GM19438 (cell line): Measurements from ENCODE around the gene KLHL25.

Experiments
- ATAC-seq: cut with Tn5 transposase; IDR thresholded peaks from one replicate; pipeline ENCODE4 v1.9.1; 2021; ENCODE audit warnings: low read depth; ENCODE audit not compliant: unreplicated experiment

Gene KLHL25

DNA sequence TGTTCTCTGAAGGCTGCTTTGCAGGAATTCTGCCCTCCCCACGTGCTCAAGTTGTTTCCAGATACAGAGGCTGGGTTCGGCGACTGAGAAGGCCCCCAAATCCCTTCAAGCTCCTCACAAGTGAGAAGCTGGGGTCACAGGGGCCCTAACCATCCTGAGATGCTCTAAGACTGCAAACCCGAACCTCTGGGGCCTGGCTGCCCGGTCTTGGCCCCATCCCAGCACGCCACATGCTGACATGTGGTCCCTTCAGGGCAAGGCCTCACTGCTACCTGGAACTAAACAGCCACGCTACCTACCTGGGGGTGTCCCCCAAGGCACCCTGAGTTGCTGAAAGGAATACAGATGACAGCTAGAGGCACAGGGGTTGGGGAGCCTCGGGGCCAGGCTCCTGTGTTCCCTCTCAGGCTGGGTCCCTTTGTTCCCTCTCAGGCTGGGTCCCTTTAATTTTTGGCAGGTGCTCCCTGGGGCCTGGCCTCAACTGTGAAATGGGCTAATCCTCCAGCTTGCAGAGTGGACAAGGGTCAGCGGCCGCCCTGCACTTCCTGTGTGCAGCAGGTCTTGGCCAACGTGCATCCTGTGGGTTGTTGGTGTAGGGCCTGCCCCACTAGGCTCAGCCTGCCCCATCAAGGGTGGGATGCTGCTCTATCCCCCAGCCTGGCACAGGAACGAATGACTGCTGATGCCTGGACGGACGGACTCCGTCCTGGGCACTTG lies 32.5 kb downstream of the KLHL25 start:
- ATAC-seq: no peak

DNA sequence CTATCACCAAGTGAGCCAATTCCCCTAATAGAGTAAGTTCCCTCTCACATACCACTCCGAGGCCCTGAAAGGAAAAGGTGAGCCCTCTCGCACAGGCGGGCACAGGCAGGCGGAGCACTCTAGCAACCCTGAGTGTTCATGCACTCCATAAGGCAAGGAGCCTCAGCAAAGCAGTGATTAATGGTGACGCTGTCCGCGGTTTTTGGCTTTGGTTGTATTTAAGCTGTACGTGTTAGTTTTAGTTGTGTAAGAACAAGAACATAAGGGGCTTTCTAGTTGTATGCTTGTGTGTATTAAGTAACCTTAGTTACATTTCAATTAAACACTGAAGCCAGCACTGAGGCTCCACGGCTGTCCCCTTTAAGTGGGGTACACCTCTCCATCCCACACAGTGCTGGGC lies 33.1 kb downstream of the KLHL25 start:
- no peak for ATAC-seq

DNA sequence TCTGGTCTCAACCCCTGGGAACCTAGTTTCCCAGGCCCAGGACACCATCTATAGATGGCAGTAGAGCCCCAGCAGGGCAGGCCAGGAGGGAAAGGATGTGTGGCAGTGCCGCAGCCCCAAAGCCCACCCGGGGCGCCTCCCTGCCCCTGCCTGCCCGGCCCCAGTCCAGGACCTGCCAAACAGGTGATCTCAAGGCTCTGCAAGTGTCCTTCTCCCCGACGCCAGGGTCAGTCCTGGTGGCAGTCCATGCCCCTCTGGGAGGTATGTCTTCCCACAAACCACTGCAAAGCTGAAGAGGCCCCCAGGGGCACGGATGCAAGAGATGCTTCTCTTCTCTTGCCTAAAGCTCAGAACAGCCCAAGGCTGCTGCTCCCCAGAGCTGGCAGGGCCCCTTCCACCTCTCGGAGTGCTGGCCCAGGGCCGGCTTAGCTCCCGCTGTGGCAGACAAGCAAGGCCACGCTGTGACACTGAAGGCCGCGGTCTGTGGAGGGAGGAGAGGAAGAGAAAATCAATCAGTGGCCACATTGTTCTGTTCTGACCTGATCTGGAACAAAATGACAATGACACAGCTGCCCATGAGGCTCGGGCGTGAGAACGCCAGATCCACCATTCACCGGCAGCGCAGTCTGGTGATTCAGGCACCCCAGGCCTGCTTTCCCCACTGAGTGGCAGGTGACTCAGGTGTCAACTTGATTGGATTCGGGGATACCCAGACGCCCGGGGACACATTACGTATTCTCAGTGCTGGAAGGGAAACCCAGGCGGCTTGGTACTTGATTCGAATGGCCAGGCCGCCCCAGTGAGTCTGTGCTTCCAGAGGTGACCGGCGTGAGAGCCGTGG lies 34.0 kb downstream of the KLHL25 start:
- ATAC-seq: no peak

DNA sequence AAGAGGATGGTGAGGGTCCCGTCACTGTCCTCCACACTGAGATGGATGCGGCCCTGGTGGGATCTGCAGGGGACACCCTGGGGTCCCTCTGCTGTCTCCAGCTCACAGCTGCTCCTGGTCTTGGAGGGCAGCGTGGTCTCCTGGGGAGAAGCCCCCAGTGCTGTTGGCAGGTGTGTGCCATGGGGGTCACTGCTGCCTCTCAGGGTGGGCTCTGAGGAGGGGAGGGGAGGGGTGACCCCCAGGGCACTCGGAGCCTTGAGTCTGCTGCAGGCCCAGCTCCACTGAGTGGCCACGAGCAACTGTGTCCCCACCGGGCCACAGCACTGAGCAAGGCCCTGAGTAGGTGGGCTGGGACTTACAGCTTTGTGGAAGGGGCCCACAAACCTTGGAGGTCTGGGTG lies 34.7 kb downstream of the KLHL25 start:
- no peak for ATAC-seq

DNA sequence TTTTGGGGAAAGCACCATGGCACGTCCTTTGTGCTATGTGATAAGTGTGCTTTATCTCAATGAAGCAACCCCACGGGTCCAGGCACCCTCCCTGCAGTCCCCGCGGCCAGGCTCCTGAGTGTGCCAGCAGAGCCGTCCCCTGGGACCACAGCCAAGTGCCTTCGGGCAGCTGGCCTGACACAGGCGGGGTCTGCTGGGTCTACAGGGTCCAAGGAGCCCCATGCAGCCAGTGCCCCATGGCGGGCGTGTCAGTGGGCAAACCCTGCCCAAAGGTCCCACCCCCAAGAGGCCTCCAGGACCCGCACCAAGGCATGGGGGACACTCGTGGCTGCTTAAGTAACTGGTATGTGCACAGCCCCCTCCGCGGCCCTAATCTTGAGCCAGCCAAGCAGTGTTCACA lies 35.3 kb downstream of the KLHL25 start:
- ATAC-seq: no peak

DNA sequence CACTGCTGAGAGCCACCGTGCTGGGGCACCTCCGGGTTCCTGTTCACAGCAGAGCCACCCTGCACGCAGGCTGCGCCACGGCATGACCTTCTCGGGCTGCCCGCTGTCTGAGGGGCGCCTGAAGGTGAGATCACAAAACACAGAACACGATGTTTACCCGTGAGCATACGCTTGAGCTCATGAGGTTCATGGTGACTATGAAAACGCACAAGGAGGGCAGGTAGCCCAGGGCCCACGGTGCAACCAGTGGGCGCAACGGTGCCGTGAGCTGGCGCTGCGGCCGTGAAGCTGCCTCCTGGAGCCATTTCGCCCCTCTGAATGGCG lies 36.1 kb downstream of the KLHL25 start:
- ATAC-seq: no peak

DNA sequence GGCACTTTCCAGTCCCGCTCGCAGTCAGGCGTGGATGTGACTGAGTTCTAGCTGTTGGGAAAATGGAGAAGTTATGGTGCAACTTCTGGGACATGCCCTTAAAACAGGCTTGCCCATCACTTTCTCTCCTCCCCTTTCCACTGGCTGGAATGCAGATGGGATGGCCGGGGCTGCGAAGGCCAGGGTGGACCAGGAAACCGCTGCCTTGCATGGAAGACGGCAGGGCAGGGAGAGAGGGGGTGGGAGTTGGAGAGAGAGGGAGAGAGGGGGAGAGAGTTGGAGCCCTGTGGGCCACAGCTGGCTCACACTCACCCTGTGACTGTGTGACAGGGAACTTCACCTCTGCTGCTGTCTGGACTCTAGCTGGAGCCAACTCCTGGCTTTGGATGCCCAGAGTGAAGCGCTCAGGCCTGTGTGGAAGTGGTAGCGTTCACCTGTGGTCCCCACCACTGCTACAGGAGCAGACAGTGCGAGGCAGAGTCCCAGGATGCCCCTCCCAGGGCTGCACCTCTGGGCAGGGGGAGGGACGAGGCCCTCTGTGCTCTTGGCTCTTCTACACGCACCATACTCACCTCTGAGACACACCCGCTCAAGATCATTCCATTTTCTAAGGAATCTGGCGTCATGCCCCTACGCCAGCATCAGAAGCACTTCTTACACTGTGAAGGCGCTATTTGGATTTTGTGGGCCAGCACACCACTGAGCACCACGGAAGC lies 36.6 kb downstream of the KLHL25 start:
- no peak for ATAC-seq

DNA sequence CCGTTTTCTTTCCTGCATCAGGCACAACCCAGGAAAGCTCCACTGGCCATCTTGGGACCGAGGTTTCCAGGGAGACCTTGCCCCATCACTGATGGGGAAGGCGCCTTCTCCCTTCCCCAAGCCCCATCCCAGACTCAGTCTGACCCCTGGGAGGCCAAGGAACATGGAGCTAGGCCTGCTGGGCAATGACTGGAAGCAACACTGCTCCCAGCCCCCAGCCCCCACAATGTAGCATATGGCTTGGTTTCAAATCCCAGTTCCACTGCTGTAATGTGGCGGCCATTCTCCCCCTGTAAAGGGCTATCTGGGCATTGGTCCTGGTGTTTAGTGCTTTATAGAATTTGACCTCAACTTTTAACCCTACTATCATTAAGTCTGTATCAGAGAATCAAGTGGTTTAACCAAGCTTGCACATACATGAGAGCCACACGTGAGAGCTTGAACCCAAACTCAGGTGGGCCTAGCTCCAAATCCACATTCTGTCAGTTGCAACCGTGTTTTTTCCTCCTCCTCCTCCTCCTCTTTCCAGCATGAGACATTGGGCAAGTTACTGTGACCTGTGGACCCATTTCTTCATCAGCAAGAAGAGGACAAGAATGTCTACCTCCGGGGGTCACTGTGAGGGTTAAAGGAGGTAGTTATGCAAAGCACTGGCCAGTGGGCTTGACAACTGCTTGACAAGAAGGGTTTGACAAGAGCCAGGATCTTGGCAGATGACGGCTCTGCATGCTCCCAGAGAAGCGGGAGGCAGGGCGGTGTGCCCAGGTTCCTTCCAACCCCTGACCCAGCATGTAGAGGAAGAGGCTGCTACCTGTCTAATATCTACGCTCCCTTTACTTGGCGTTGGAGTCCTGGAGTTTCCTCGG lies 37.4 kb downstream of the KLHL25 start:
- ATAC-seq: no peak

DNA sequence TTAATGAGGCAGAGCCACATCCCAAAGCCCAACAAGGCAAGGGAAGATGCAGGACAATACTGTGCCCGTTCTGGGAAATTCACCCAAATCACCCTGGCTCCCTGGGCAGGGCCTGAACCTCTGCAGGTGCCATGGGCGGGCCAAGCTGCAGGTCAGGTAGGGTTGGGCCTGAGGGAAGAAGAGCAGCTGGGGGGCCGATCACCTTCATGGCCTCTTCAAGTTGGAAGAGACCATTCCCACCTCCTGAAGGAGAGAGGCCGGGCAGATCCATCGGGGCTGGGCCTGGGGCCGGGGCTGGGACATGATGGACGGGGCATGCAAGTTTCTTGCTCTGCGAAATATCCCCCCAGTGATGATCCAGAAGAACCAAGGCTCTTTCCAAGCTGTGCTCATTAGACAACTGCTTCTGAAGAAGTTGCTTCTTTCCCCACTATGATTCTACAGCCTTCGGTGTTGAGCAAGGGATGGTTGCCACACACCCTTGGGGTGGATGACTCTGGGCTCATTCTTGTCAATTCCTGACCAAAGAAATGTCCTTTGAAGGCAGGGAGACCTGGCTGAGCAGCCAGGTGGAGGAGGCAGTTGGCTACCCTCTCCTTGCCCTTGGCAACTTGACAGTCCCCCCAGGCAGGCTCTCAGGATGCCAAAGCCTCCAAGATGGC lies 38.2 kb downstream of the KLHL25 start:
- ATAC-seq: no peak

DNA sequence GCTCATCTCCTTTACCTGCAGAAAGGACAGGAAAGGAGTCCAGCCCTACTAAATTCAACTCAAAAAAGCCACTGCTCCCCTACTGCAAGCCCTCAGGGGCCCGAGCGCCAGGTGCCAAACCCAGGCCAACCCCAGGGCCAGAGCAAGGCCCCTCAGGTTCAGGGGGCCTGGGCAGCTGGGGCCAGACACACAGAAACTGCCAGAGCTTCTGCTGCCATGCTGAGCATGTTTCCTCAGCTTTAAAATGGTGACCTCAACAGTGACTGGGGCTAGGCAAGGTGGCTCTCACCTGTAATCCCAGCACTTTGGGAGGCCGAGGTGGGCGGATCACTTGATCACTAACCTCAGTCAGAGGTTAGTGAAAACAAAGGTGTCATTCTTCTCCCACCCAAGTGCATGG lies 38.8 kb downstream of the KLHL25 start:
- ATAC-seq: no peak

DNA sequence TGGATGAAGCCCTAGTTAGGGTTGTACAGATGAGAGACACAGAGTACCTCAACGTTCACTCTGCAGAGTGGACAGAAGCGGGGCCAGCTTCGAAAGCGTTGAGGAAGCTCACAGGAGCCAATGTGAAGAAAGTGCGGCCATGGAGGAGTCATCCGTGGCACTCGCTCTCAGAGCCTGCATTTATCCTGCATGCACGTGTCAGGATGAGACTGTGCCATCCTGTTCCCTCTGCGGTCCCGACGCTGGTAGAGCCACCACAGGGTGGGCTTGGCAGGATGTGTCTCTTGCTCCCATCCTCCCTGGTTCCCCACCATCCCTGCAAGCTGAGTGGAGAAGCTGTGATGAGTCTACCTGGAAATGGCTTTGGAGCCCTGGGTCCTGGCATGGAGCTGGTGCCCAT lies 39.3 kb downstream of the KLHL25 start:
- no peak for ATAC-seq

DNA sequence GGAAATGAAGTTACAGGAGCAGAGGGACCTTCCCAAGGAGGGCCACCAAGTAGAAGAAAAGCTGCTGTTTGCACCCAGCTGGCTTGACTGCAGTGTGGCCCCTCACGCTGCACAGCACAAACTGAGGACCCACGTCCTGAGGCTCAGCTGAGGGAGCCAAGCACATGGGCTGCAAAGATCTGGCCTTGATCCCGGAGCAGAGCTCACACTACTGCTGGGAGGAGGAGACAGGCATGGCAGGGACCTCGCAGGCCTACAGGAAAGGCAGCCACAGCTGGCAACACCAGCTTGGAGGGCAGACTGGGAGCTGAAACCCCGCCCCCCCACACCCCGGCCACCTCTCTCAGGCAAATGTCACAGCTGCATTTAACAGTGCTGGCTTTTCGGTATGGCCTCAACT lies 39.7 kb downstream of the KLHL25 start:
- no peak for ATAC-seq

DNA sequence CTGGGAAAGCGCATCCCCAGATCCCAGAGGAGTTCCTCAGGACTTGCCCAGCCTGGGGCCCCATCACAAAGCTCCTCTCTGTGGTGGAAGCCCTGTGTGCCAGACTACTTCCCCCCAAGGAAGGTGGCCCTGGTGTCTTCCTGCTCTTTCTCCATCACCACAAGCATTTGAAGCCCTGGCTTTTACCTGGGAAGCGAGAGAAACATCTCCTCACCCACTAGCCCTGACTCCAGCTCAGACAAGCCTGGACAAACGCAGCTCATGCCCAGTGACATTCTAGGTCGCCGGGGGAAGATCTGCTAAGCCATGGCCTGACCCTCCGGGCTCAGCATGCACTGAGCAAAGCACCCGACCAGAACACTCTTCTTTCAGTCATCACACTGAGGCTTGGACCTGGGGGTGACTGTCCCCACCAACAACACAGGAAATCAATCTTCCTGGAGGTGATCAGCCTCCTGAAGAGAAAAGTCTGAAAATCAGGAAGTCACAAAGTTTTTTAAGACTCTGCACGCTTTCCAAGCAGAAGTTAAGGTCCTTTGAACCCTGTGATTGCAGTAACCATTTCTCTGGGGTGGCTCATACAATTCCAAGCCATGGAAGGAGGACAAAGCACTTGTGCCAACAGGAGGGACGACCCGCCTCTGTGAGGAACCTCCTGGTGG lies 40.8 kb downstream of the KLHL25 start:
- no peak for ATAC-seq

DNA sequence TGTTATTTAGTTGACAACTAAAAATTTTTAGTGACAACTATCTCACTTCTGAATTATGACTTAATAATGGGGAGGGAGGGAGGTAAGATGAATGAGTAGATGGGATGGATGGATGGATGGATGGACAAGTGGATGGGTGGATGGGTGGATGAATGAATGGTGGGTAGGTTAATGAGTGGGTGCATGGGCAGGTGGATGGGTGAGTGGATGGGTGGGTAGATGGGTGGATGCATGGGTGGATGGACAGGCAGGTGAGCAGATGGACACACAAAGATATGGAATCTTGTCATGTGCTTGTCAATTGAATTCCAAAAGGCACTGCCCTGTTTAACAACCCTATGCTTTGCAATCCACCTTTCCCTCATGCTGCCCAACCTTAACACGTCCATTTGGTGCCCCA lies 41.5 kb downstream of the KLHL25 start:
- no peak for ATAC-seq

DNA sequence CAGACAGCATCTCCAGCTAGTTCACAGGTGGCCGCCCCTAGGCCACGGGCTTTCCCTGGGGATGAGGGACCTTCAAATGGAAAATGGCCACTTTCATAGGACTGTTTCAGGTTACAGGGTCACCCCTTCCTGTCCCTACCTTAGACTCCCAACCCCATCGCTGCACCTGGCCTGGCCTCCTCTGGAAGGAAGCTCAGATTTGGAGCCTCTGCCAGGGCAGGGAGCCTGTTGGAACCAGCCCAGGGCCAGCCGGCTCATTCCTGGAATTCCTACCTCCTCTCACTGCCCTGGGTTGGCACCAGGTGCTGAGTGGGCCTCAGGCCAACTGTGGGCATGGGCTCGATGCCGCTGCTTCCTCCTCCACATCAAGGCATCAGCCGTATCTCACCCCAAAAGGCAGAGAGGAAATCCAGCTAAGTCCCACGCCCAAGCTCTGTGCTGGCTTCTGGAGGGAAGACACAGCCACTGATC lies 42.2 kb downstream of the KLHL25 start:
- no peak for ATAC-seq

DNA sequence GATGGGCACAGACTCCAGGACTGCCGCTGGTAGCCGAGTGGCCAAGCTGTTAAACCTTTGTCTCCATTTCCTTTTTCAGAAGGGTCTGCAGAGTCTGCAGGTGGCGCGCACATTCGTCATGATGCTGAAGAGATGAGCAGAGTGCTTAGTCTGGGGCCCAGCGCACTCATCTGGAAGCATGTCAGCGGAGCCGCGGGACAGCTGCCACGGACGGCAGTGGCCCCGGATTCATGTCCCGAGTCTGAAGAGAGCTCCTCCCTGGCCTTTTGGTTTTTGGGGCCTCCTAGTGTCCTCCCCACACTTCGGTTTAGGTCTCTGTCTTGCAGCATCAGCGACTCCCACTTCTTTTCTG lies 42.6 kb downstream of the KLHL25 start:
- ATAC-seq: no peak

DNA sequence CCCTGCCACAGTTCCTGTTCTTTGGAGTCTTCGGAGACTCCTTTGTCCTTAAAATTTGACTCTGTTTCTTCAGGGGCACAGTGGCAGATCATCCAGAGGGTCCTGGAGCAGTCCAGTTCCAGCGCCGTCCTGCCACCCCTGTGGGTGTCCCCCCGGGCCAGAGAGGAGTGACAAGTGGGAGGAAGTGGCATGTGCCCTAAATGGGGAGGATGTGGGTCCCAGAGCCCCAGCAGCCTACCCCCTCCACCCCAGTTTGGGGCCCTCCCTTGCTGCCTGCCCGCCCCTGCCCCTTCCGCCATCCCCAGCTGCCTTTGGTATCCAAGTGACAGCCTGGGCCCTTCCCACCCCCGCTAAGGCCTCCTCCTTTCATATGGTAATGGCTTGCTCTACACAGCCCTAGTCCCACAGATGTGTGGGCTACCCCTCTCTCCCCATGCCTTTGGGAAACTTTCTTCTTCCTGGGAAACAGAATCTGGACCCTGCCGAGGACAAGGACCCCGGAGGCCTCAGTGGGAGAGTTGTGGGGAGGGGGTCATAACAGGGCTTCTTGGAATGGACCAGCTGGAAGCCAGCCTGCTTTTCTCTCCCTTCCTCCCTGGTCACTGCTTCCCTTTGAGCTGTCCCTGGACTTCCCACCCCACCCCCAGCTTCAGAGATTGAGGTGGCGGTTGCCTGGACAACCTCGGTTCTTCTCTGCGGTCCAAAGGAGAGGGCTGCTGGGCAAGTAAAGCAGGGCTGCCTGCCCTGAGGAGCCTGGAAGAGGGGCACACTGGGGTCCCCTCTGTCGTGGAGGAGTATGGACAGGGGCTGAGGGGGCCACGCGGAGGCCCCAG lies 43.2 kb downstream of the KLHL25 start:
- ATAC-seq: no peak

DNA sequence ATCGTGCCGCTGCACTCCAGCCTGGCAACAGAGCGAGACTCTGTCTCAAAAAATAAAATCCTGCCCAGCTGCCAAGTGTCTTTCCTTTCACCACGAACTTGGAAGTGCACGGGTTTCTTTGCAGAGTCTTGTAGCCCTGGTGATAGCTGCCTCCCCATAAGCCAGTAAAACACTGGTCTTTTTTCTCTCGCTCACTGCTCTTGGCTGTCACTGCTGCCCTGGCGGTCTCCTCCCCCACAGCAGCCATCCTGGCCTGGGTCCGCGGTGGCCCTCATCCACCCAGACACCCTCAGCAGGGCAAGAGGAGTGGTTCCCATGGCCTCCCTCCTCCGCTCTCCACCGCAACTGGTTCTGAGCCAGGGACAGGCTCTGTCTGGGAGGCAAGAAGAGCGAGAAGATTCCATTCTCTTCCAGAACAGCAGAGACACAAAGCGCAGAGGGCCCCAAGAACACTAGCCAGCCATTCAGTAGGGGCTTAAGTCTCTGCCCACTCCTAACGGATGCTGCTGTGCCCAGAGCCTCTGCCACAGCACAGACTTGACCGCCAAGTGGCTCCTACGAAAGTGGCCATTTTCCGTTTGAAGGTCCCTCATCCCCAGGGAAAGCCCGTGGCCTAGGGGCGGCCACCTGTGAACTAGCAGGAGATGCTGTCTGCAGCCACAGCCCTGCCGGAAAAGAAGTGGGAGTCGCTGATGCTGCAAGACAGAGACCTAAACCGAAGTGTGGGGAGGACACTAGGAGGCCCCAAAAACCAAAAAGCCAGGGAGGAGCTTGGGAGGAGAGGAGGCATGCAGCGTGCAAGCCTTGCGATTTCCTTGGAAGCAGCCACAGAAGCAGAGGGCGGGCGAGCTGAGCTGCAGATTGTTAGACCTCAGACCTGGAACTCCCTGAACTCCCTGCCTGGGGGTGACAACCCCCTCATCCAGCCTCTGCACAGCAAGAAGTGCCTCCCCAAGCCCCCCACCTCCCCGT lies 44.1 kb downstream of the KLHL25 start:
- ATAC-seq: no peak
